Heart right ventricle (tissue), 16 donors: ENCODE measurements around the gene RAD51B. TPM values are rescaled to one million over a fixed set of nuclear protein-coding genes. Genes with fewer than 3 reads are reported as not detected.

ENCODE experiments used
- ATAC-seq, 8 donors: fragments of 200-7000 bp; cut with Tn5 transposase; one replicate each; pipeline ENCODE4 v1.9.1; 2020; ENCODE audit warnings: mild to moderate bottlenecking in 8 of 8, moderate library complexity in 8 of 8, moderate number of reproducible peaks in 1 of 8
- DNase-seq, 2 donors: peaks; one replicate each; pipeline ENCODE4 v3.0.0-alpha.2; 2020
- H3K27ac ChIP-seq, 10 donors: fragments of 200-600 bp; sonication (generic) in 2 of 10; one replicate each; pipeline versions ENCODE4 v1.5.0 to v1.8.0; 2020 to 2022; ENCODE audit warnings: mild to moderate bottlenecking in 3 of 10
- H3K27me3 ChIP-seq, 7 donors: fragments of 200-600 bp; one replicate each; pipeline ENCODE4 v1.8.0; 2021 to 2022; ENCODE audit warnings: mild to moderate bottlenecking in 2 of 7
- H3K36me3 ChIP-seq, 9 donors: fragments of 200-600 bp; sonication (generic) in 1 of 9; one replicate each; pipeline versions ENCODE4 v1.5.0 to v1.8.0; 2020 to 2022; ENCODE audit warnings: mild to moderate bottlenecking in 2 of 9
- H3K4me1 ChIP-seq, 9 donors: fragments of 200-600 bp; sonication (generic) in 1 of 9; one replicate each; pipeline versions ENCODE4 v1.5.0 to v1.8.0; 2020 to 2022; ENCODE audit warnings: mild to moderate bottlenecking in 4 of 9
- H3K4me3 ChIP-seq, 10 donors: fragments of 200-600 bp; sonication (generic) in 2 of 10; one replicate each; pipeline versions ENCODE4 v1.5.0 to v1.8.0; 2020 to 2022; ENCODE audit warnings: mild to moderate bottlenecking in 7 of 10, moderate library complexity in 2 of 10
- H3K9me3 ChIP-seq, 11 donors: fragments of 200-600 bp in 10 of 11; sonication (generic) in 2 of 11; one replicate each; pipeline versions ENCODE4 v1.5.0 to v1.8.0; 2013 to 2022; ENCODE audit warnings: mild to moderate bottlenecking in 2 of 11, control low read depth in 1 of 11, moderate library complexity in 1 of 11
- CTCF ChIP-seq, 9 donors: fragments of 200-600 bp; sonication (generic) in 2 of 9; IDR thresholded peaks; one replicate each; pipeline versions ENCODE4 v1.5.0 to v1.8.0; 2021 to 2022; ENCODE audit warnings: antibody characterized with exemption in 9 of 9, mild to moderate bottlenecking in 5 of 9, moderate library complexity in 1 of 9
- WGBS, 2 donors: extraction: QIAGEN DNeasy Blood & Tissue Kit; methylation state at CpG; one replicate each; pipeline ENCODE4 v1.1.7; 2013; ENCODE audit warnings: inconsistent platforms in 1 of 2; 5-methylcytosine and 5-hydroxymethylcytosine counted together
- intact Hi-C, 10 donors: fragments of 100-400 bp; cut with DNase I; formaldehyde crosslinking; loops; one replicate each; pipeline versions ENCODE4 v1.11.1 to v1.14.2; 2022
- polyA plus RNA-seq, 2 donors: library from polyadenylated mRNA; stranded (reverse); fragments of 200-250 nt; gene quantifications; one replicate each; pipeline ENCODE4 v1.2.3, GENCODE V29; 2013
- total RNA-seq, 10 donors: library from RNA; stranded (reverse); fragmentation: NEBNext Ultra II Directional in 3 of 10; extraction: Animal tissue kit (Norgen Biotek cat#: 25700) in 3 of 10; gene quantifications; one replicate each; pipeline versions ENCODE4 v1.2.1 to v1.2.4, GENCODE V29; 2021 to 2023
- donor health status: Arrhythmogenic right ventricular cardiomyopathy.
- donor health status: ischemic (EF 13 %, LVEDD 7.1; RV severe dilation, severe dysfunction).
- donor health status: healthy with polysubstance abuse.
- donor health status: DM: no; HTN: yes; CAD: no.
- donor health status: DM: no; HTN: no; CAD: no.
- donor health status: ischemic (EF 25% LVEDD 6.9; RV normal size, moderate dysfunction).
- donor health status: ischemic (EF 25% LVEDD 5.7; RV mildly dilated, moderate dysfunction).
- donor health status: healthy.
- donor health status: DM: yes; HTN: yes; CAD: no.
- donor health status: Ischemic cardiomyopathy.
- donor health status: ischemic (EF 35%, LVEDD 5.7; RV mildly dilated, moderate dysfunction).
- donor health status: nonischemic (EF 11% LVEDD 7.7; RV severe dilation, severe dysfunction).
- donor health status: DM: yes; HTN: yes; CAD: no.
- donor health status: PGD.
- donor health status: ischemic (EF 29% LVEDD 5.4; RV normal size, mild dysfunction).
- donor health status: nonischemic (EF 23%, LVEDD 6.1; RV moderate dilation, normal function).

RAD51B gene
- total and polyA plus RNA-seq, 12 donors: 0.88 to 8.6 (median 3.5) TPM

- peak overlapping the region in 7 of 10 donors; percentile 14 to 86 (median 55) for H3K27ac ChIP-seq
- H3K4me3 ChIP-seq: no peak overlapping the region
- 83% methylated on average over 8 of the region's 8 CpGs for WGBS, 2 donors
- no peak for TF ChIP-seq CTCF (IDR thresholded peaks at IDR 0.05)
- peaks cover 0 to 71% (median 12%) of the 10 kb centered on the region in 9 donors for H3K4me1 ChIP-seq
- H3K9me3 ChIP-seq: no peaks in the 10 kb centered on the region
- intact Hi-C loops: loop anchor here in 3 of 10 donors (10.0 kb wide), 3 partner anchors 85 to 245 kb away; no protein-coding TSS in a partner anchor
- no peak for DNase-seq
- H3K36me3 ChIP-seq: no peaks in the 10 kb centered on the region
- no peaks in the 10 kb centered on the region for H3K27me3 ChIP-seq
- ATAC-seq: peak in 1 of 8 donors; percentile 19
Measured at GRCh38 chr14:68269136-68269927, 449.8 kb downstream of the RAD51B start.

- Histone ChIP-seq H3K9me3 (no peaks in the 10 kb centered on the region), H3K4me1 (peaks cover 0 to 70% (median 12%) of the 10 kb centered on the region in 9 donors), H3K36me3 (no peaks in the 10 kb centered on the region), H3K4me3 (no peak overlapping the region), H3K27me3 (no peaks in the 10 kb centered on the region), H3K27ac (peak overlapping the region in 8 of 10 donors; percentile 15 to 86 (median 49))
- WGBS, 2 donors: 65 to 68% methylated on average over 2 of the region's 2 CpGs
- DNase-seq (no peak), ATAC-seq (peak in 6 of 8 donors; percentile 41 to 62 (median 55))
- intact Hi-C loops: no loop called here
- no peak for TF ChIP-seq CTCF (IDR thresholded peaks at IDR 0.05)
Measured at GRCh38 chr14:68270342-68270741, 450.8 kb downstream of the RAD51B start.

- DNase-seq (no peak), ATAC-seq (peak in 7 of 8 donors; percentile 37 to 72 (median 61))
- Histone ChIP-seq H3K9me3 (no peaks in the 10 kb centered on the region), H3K27me3 (no peaks in the 10 kb centered on the region), H3K27ac (peak overlapping the region in 6 of 10 donors; percentile 15 to 86 (median 51)), H3K36me3 (no peaks in the 10 kb centered on the region), H3K4me1 (peaks cover 0 to 61% (median 12%) of the 10 kb centered on the region in 9 donors), H3K4me3 (no peak overlapping the region)
- WGBS, 2 donors: 57 to 71% methylated on average over 5 of the region's 5 CpGs
- TF ChIP-seq CTCF (IDR thresholded peaks at IDR 0.05): no peak
- intact Hi-C loops: no loop called here
Measured at GRCh38 chr14:68271913-68272391, 452.4 kb downstream of the RAD51B start.

- no peak for TF ChIP-seq CTCF (IDR thresholded peaks at IDR 0.05)
- ATAC-seq (no peak), DNase-seq (no peak)
- no peak overlapping the region for H3K4me3 ChIP-seq
- intact Hi-C loops: no loop called here
- no peaks in the 10 kb centered on the region for H3K27me3 ChIP-seq
- H3K9me3 ChIP-seq: no peaks in the 10 kb centered on the region
- 76 to 88% methylated on average over 4 of the region's 4 CpGs for WGBS, 2 donors
- peak overlapping the region in 1 of 10 donors; percentile 86 for H3K27ac ChIP-seq
- H3K4me1 ChIP-seq: peaks cover 0 to 49% (median 6%) of the 10 kb centered on the region in 9 donors
- no peaks in the 10 kb centered on the region for H3K36me3 ChIP-seq
Measured at GRCh38 chr14:68273413-68273812, 453.8 kb downstream of the RAD51B start.
